ENCODE data around the gene AQP12B.
"Not testable (repeated sequence)": the region's sequence is repeated elsewhere in the genome, so short reads cannot be mapped to it uniquely, and the experiment has no call there.

AQP12B gene

GRCh38 chr2:240701091-240701735 lies 18.5 kb upstream of the AQP12B start:
- no peak for DNase-seq

- not testable (repeated sequence) for DNase-seq
Observed at GRCh38 chr2:240700616-240701015, 17.9 kb upstream of the AQP12B start.

GRCh38 chr2:240699835-240700234 lies 17.1 kb upstream of the AQP12B start:
- DNase-seq = not testable (repeated sequence)

GRCh38 chr2:240698852-240699561 lies 16.3 kb upstream of the AQP12B start:
- DNase-seq = not testable (repeated sequence)

GRCh38 chr2:240696469-240696868 lies 13.8 kb upstream of the AQP12B start:
- DNase-seq = not testable (repeated sequence)

GRCh38 chr2:240695593-240695992 lies 12.9 kb upstream of the AQP12B start:
- not testable (repeated sequence) for DNase-seq

GRCh38 chr2:240694304-240694703 lies 11.6 kb upstream of the AQP12B start:
- DNase-seq = not testable (repeated sequence)

- DNase-seq = not testable (repeated sequence)
Observed at GRCh38 chr2:240692583-240693561, 10.2 kb upstream of the AQP12B start.

GRCh38 chr2:240691631-240692420 lies 9.1 kb upstream of the AQP12B start, which contains the start of gene AQP12A:
Gene AQP12A, plus strand, starts transcription at chr2:240691866. Its CDS starts 48 bp downstream, at chr2:240691914.
- not testable (repeated sequence) for DNase-seq

- not testable (repeated sequence) for DNase-seq
Observed at GRCh38 chr2:240691075-240691427, 8.4 kb upstream of the AQP12B start.

- not testable (repeated sequence) for DNase-seq
Observed at GRCh38 chr2:240690421-240691074, 7.9 kb upstream of the AQP12B start.

- no peak for DNase-seq
Observed at GRCh38 chr2:240689975-240690374, 7.3 kb upstream of the AQP12B start.

- DNase-seq = no peak
Observed at GRCh38 chr2:240688553-240688919, 5.9 kb upstream of the AQP12B start.

- DNase-seq = no peak
Observed at GRCh38 chr2:240687741-240688552, 5.3 kb upstream of the AQP12B start.

- DNase-seq = no peak
Observed at GRCh38 chr2:240687045-240687740, 4.5 kb upstream of the AQP12B start.

- DNase-seq = no peak
Observed at GRCh38 chr2:240686460-240686859, 3.8 kb upstream of the AQP12B start.

- DNase-seq = peak; percentile 6
Observed at GRCh38 chr2:240685771-240686371, 3.2 kb upstream of the AQP12B start.

GRCh38 chr2:240683980-240684728 lies 1.5 kb upstream of the AQP12B start:
- DNase-seq = not testable (repeated sequence)
